Ovary (tissue), 3 donors: ENCODE results near the gene CAMTA2.

Experiments used
- CTCF ChIP-seq, 3 donors: fragments of 450-650 bp in 2 of 3; fragments of 200-600 bp in 1 of 3; IDR thresholded peaks; one replicate each; pipeline versions ENCODE4 v1.5.1 to v1.8.0; 2016 to 2022; ENCODE audit warnings: antibody characterized with exemption in 3 of 3, mild to moderate bottlenecking in 1 of 3
- EP300 ChIP-seq: sonication (generic); formaldehyde crosslinking; IDR thresholded peaks from one replicate; pipeline ENCODE4 v1.6.1; 2017; ENCODE audit warnings: antibody characterized with exemption
- POLR2A ChIP-seq: fragments of 450-650 bp; IDR thresholded peaks from one replicate; pipeline ENCODE4 v1.6.1; 2017; ENCODE audit warnings: antibody characterized with exemption, mild to moderate bottlenecking, moderate library complexity
- donor health status: DM: no; HTN: no; CAD: no.

- no peak for TF ChIP-seq CTCF (IDR thresholded peaks at IDR 0.05)
- TF ChIP-seq POLR2A = no peak
- no peak for TF ChIP-seq EP300
Measured at GRCh38 chr17:4971826-4972225, 15.6 kb downstream of the CAMTA2 start.
